CD4-positive, alpha-beta memory T cell (primary cell): ENCODE measurements around the gene CORO7. TPM values are rescaled to one million over a fixed set of nuclear protein-coding genes. Genes with fewer than 3 reads are reported as not detected.

Experiments used
- CTCF ChIA-PET: fragments of 350-600 bp; sonication (Branson Sonifier 250); formaldehyde crosslinking; loops from one replicate; lab custom pipeline; 2021; ENCODE audit warnings: inconsistent platforms; ENCODE audit not compliant: partially characterized antibody; lab: Charles Lee
- POLR2A ChIA-PET: fragments of 350-600 bp; sonication (Branson Sonifier 250); formaldehyde crosslinking; loops from one replicate; lab custom pipeline; 2021; ENCODE audit not compliant: partially characterized antibody; lab: Charles Lee
- DNase-seq, 5 donors: peaks; one replicate each; pipeline versions ENCODE4 v3.0.0 to v3.0.0-alpha.2; 2020 to 2022; ENCODE audit warnings: mixed read lengths in 1 of 5
- H3K27ac ChIP-seq: one replicate; pipeline ENCODE4 v1.7.0; 2013; ENCODE audit warnings: low read depth, low read length
- H3K27me3 ChIP-seq: 2 replicates; pipeline ENCODE4 v1.7.0; 2013; ENCODE audit warnings: mild to moderate bottlenecking, low read length, moderate library complexity; ENCODE audit not compliant: insufficient read depth
- H3K36me3 ChIP-seq: 2 replicates; pipeline ENCODE4 v1.7.0; 2013; ENCODE audit warnings: mild to moderate bottlenecking, low read length, moderate library complexity; ENCODE audit not compliant: insufficient read depth
- H3K4me1 ChIP-seq: 2 replicates; pipeline ENCODE4 v1.7.0; 2013; ENCODE audit warnings: mild to moderate bottlenecking, low read length, moderate library complexity; ENCODE audit not compliant: insufficient read depth
- H3K4me3 ChIP-seq, 2 donors: one replicate each; pipeline ENCODE4 v1.7.0; 2013; ENCODE audit warnings: low read length in 2 of 2, mild to moderate bottlenecking in 1 of 2
- H3K9me3 ChIP-seq, 2 donors: one replicate each; pipeline ENCODE4 v1.7.0; 2013; ENCODE audit warnings: low read length in 2 of 2, control low read depth in 1 of 2; ENCODE audit not compliant: control insufficient read depth in 1 of 2
- H3K27ac Mint-ChIP-seq, 7 donors: one replicate each; pipeline ENCODE4 v1.8.0; 2020 to 2021; ENCODE audit warnings: mixed read lengths in 7 of 7, mild to moderate bottlenecking in 6 of 7, inconsistent platforms in 3 of 7, moderate library complexity in 3 of 7
- H3K27me3 Mint-ChIP-seq, 2 donors: one replicate each; pipeline ENCODE4 v1.8.0; 2020 to 2021; ENCODE audit warnings: mixed read lengths in 2 of 2
- H3K36me3 Mint-ChIP-seq, 2 donors: one replicate each; pipeline ENCODE4 v1.8.0; 2020 to 2021; ENCODE audit warnings: mixed read lengths in 2 of 2, inconsistent platforms in 1 of 2, mild to moderate bottlenecking in 1 of 2
- H3K4me1 Mint-ChIP-seq, 4 donors: one replicate each; pipeline ENCODE4 v1.8.0; 2020 to 2021; ENCODE audit warnings: mixed read lengths in 4 of 4, mild to moderate bottlenecking in 1 of 4
- H3K4me3 Mint-ChIP-seq, 8 donors: one replicate each; pipeline ENCODE4 v1.8.0; 2020 to 2021; ENCODE audit warnings: mixed read lengths in 8 of 8, mild to moderate bottlenecking in 7 of 8, moderate library complexity in 6 of 8, inconsistent platforms in 3 of 8
- H3K9me3 Mint-ChIP-seq, 8 donors: one replicate each; pipeline ENCODE4 v1.8.0; 2020 to 2021; ENCODE audit warnings: mixed read lengths in 8 of 8, mild to moderate bottlenecking in 5 of 8, inconsistent platforms in 3 of 8, moderate library complexity in 1 of 8
- intact Hi-C: fragments of 100-400 bp; cut with micrococcal nuclease; formaldehyde crosslinking; loops from one replicate; pipeline ENCODE4 v1.15.1; 2023
- polyA plus RNA-seq, 2 donors: library from polyadenylated mRNA; unstranded; fragments of 300-500 nt; fragmentation: Illumina TruSeq; gene quantifications; one replicate each; pipeline ENCODE4 v1.2.3, GENCODE V29; 2021
- total RNA-seq, 2 experiments: library from RNA; stranded (reverse); gene quantifications; one replicate each; pipeline ENCODE4 v1.2.3, GENCODE V29; 2021

The CORO7 gene
- total RNA-seq = 100 to 1,000 TPM; 176 to 184 TPM
- polyA plus RNA-seq = 100 to 1,000 TPM in 1 of 2 donors, 10 to 100 TPM in 1; 48.2 to 139 TPM

- peaks cover 12 to 32% of the 10 kb centered on the region in 2 donors for H3K36me3 Mint-ChIP-seq
- Histone ChIP-seq H3K27ac (peak within 1 kb of the TSS; percentile 95), H3K9me3 (no peaks in the 10 kb centered on the region), H3K27me3 (no peaks in the 10 kb centered on the region), H3K4me3 (peak within 1 kb of the TSS; percentile 75 to 81), H3K4me1 (peaks cover 38% of the 10 kb centered on the region), H3K36me3 (peaks cover 16% of the 10 kb centered on the region)
- POLR2A ChIA-PET = interaction anchor here (0.7 to 5.2 kb wide), 28 partner anchors 10 to 1134 kb away, joined by 3 to 54 read pairs (median 5); partner anchors contain the start of genes CDIP1, DNAJA3, HMOX2 and NMRAL1
- H3K4me3 Mint-ChIP-seq = peak within 1 kb of the TSS; percentile 91 to 99 (median 98)
- H3K4me1 Mint-ChIP-seq = peaks cover 26 to 49% (median 37%) of the 10 kb centered on the region in 4 donors
- intact Hi-C loops = loop anchor here (1.0 kb wide), 3 partner anchors 9 to 200 kb away; partner anchors contain the start of genes DNAJA3 and HMOX2
- H3K27ac Mint-ChIP-seq = peak within 1 kb of the TSS; percentile 94 to 100 (median 99)
- no peaks in the 10 kb centered on the region for H3K27me3 Mint-ChIP-seq
- CTCF ChIA-PET = interaction anchor here (0.8 to 5.3 kb wide), 10 partner anchors 11 to 162 kb away, joined by 3 to 50 read pairs (median 4); no protein-coding TSS in a partner anchor
- peak; percentile 99 to 100 (median 100) for DNase-seq
- peaks cover 0 to 2% (median 0%) of the 10 kb centered on the region in 8 donors for H3K9me3 Mint-ChIP-seq
Measured at GRCh38 chr16:4416200-4417032, at the start of gene CORO7. CORO7 (minus strand) TSS chr16:4416596; CDS start chr16:4416518, 78 bp downstream.

DNA sequence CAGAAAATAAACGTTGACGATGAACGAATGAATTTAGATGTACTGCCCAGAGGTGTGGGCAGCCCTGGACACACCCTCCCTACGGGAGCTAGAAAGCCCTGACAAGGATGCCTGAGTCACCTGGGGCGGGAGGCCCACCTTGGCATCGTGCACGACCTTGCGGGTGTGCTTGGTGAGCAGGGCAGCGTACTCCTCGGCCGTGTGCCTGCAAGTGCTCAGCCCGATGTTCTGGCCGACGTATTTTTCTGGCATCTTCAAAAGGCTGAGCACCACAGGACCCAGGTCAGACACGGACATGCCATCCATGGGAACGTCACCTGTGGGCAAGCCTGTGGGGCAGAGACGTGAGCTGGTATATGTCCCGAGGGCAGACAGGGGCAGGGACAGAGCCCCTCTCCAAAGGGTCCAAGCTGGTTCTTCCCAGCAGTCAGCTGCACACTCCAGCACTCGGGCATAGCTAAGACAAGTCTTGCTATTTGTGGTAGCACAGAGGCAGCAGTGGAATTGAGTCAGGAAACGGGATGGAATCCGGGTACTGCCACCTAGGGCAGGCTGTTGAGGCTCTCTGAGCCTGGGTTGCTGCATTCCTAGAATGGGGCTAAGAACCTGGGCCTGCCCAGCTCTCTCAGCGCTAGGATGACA is 47.2 kb upstream of the CORO7 start:
- H3K36me3 Mint-ChIP-seq = peaks cover 27 to 45% of the 10 kb centered on the region in 2 donors
- Histone ChIP-seq H3K4me3 (no peak overlapping the region), H3K27ac (no peak overlapping the region), H3K36me3 (peaks cover 21% of the 10 kb centered on the region), H3K27me3 (no peaks in the 10 kb centered on the region), H3K9me3 (no peaks in the 10 kb centered on the region), H3K4me1 (peaks cover 40% of the 10 kb centered on the region)
- CTCF ChIA-PET = interaction anchor here (0.8 to 1.8 kb wide), 4 partner anchors 11 to 51 kb away, joined by 3 to 6 read pairs (median 3); partner anchors contain the start of genes HMOX2 and NMRAL1
- POLR2A ChIA-PET = interaction anchor here (1.0 to 6.7 kb wide), 3 partner anchors 12 to 42 kb away, joined by 3 to 78 read pairs (median 4); partner anchors contain the start of genes HMOX2 and NMRAL1
- intact Hi-C loops = no loop called here
- H3K27me3 Mint-ChIP-seq = no peaks in the 10 kb centered on the region
- H3K4me3 Mint-ChIP-seq = peak overlapping the region in 1 of 8 donors; percentile 48
- no peaks in the 10 kb centered on the region for H3K9me3 Mint-ChIP-seq
- peak overlapping the region in 2 of 7 donors; percentile 29 to 36 for H3K27ac Mint-ChIP-seq
- DNase-seq = no peak
- H3K4me1 Mint-ChIP-seq = peaks cover 28 to 44% (median 30%) of the 10 kb centered on the region in 4 donors

- H3K4me3 ChIP-seq = no peak overlapping the region
- no peak overlapping the region for H3K4me3 Mint-ChIP-seq
- DNase-seq = no peak
- H3K27ac ChIP-seq = no peak overlapping the region
- no peaks in the 10 kb centered on the region for H3K27me3 ChIP-seq
- no peaks in the 10 kb centered on the region for H3K9me3 Mint-ChIP-seq
- no peaks in the 10 kb centered on the region for H3K27me3 Mint-ChIP-seq
- no peaks in the 10 kb centered on the region for H3K9me3 ChIP-seq
- peaks cover 26% of the 10 kb centered on the region for H3K36me3 ChIP-seq
- intact Hi-C loops = no loop called here
- peaks cover 31% of the 10 kb centered on the region for H3K4me1 ChIP-seq
- CTCF ChIA-PET = interaction anchor here (1.0 to 3.8 kb wide), 8 partner anchors 11 to 87 kb away, joined by 3 to 13 read pairs (median 8); partner anchors contain the start of gene HMOX2
- peaks cover 21 to 43% (median 21%) of the 10 kb centered on the region in 4 donors for H3K4me1 Mint-ChIP-seq
- POLR2A ChIA-PET = interaction anchor here (4.0 to 6.7 kb wide), 2 partner anchors 14 to 45 kb away, joined by 16 to 78 read pairs; partner anchors contain the start of genes CORO7, HMOX2 and NMRAL1
- H3K36me3 Mint-ChIP-seq = peaks cover 18 to 46% of the 10 kb centered on the region in 2 donors
- H3K27ac Mint-ChIP-seq = peak overlapping the region in 4 of 7 donors; percentile 42 to 85 (median 54)
Measured at GRCh38 chr16:4461250-4462085, 45.1 kb upstream of the CORO7 start.

DNA sequence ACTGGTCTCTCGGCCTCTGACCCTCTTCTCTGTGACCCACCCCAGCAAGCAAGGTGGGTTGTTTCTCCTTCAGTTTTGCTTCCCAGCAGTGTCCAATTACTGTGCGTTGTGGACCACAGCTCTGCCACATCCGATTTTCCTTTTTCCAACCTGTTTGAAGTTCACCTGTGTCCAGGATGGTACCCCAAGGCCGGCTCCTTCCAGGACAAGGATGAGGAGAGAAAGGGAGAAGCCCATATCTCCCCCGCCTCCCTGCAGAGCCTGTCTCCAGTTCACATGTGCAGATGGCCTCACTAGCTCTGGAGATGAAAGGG is 44.5 kb upstream of the CORO7 start:
- DNase-seq = no peak
- no peaks in the 10 kb centered on the region for H3K9me3 ChIP-seq
- no peaks in the 10 kb centered on the region for H3K27me3 Mint-ChIP-seq
- CTCF ChIA-PET = interaction anchor here (0.8 to 3.8 kb wide), 9 partner anchors 11 to 163 kb away, joined by 3 to 13 read pairs (median 8); partner anchors contain the start of genes HMOX2 and MGRN1
- peaks cover 15 to 46% of the 10 kb centered on the region in 2 donors for H3K36me3 Mint-ChIP-seq
- no peaks in the 10 kb centered on the region for H3K27me3 ChIP-seq
- intact Hi-C loops = no loop called here
- peak overlapping the region in 4 of 7 donors; percentile 13 to 85 (median 55) for H3K27ac Mint-ChIP-seq
- no peak overlapping the region for H3K27ac ChIP-seq
- H3K9me3 Mint-ChIP-seq = no peaks in the 10 kb centered on the region
- no peak overlapping the region for H3K4me3 ChIP-seq
- peaks cover 30% of the 10 kb centered on the region for H3K36me3 ChIP-seq
- no peak overlapping the region for H3K4me3 Mint-ChIP-seq
- H3K4me1 Mint-ChIP-seq = peaks cover 15 to 37% (median 16%) of the 10 kb centered on the region in 4 donors
- H3K4me1 ChIP-seq = peaks cover 25% of the 10 kb centered on the region
- POLR2A ChIA-PET = interaction anchor here (0.6 to 6.7 kb wide), 4 partner anchors 15 to 100 kb away, joined by 3 to 78 read pairs (median 10); partner anchors contain the start of genes CORO7, HMOX2 and NMRAL1

GRCh38 chr16:4455951-4456350 is 39.6 kb upstream of the CORO7 start:
- Mint-ChIP-seq H3K36me3 (peaks cover 15 to 54% of the 10 kb centered on the region in 2 donors), H3K27ac (peak overlapping the region in 3 of 7 donors; percentile 22 to 80 (median 37))
- H3K36me3 ChIP-seq = peaks cover 40% of the 10 kb centered on the region

GRCh38 chr16:4455081-4455480 is 38.7 kb upstream of the CORO7 start:
- no peak overlapping the region for H3K27ac ChIP-seq
- peaks cover 48% of the 10 kb centered on the region for H3K36me3 ChIP-seq
- no peaks in the 10 kb centered on the region for H3K9me3 ChIP-seq
- no peak overlapping the region for H3K4me3 ChIP-seq
- H3K4me3 Mint-ChIP-seq = no peak overlapping the region
- POLR2A ChIA-PET = interaction anchor here (1.2 kb wide), 1 partner anchor 50 kb away, joined by 5 read pairs; no protein-coding TSS in a partner anchor
- CTCF ChIA-PET = no interaction called here
- no peaks in the 10 kb centered on the region for H3K27me3 ChIP-seq
- peaks cover 20 to 61% of the 10 kb centered on the region in 2 donors for H3K36me3 Mint-ChIP-seq
- intact Hi-C loops = no loop called here
- H3K4me1 ChIP-seq = peaks cover 14% of the 10 kb centered on the region
- no peaks in the 10 kb centered on the region for H3K27me3 Mint-ChIP-seq
- peak overlapping the region in 2 of 7 donors; percentile 48 to 73 for H3K27ac Mint-ChIP-seq
- H3K4me1 Mint-ChIP-seq = peaks cover 8 to 18% (median 9%) of the 10 kb centered on the region in 4 donors
- H3K9me3 Mint-ChIP-seq = no peaks in the 10 kb centered on the region
- DNase-seq = no peak

More at GRCh38 chr16:4455951-4456350, 39.6 kb upstream of the CORO7 start:
- ChIA-PET CTCF (no interaction called here), POLR2A (no interaction called here)
- H3K4me1 Mint-ChIP-seq = peaks cover 8 to 22% (median 12%) of the 10 kb centered on the region in 4 donors
- intact Hi-C loops = no loop called here
- no peak overlapping the region for H3K4me3 Mint-ChIP-seq
- no peak overlapping the region for H3K27ac ChIP-seq
- no peaks in the 10 kb centered on the region for H3K9me3 ChIP-seq
- H3K4me1 ChIP-seq = peaks cover 16% of the 10 kb centered on the region
- H3K27me3 Mint-ChIP-seq = no peaks in the 10 kb centered on the region
- H3K9me3 Mint-ChIP-seq = no peaks in the 10 kb centered on the region
- DNase-seq = no peak
- no peak overlapping the region for H3K4me3 ChIP-seq
- H3K27me3 ChIP-seq = no peaks in the 10 kb centered on the region
